Lower lobe of right lung (tissue), 2 donors: ENCODE measurements around the gene SH3RF1. TPM values are rescaled to one million over a fixed set of nuclear protein-coding genes. Genes with fewer than 3 reads are reported as not detected.
A peak's percentile ranks its signal among the peaks of the same experiment; 100 is the strongest.

ENCODE experiments used
- ATAC-seq, 2 donors: fragments of 200-7000 bp; cut with Tn5 transposase; one replicate each; pipeline ENCODE4 v1.9.1; 2020 to 2022; ENCODE audit warnings: mild to moderate bottlenecking in 2 of 2, moderate library complexity in 2 of 2
- DNase-seq: peaks from one replicate; pipeline ENCODE4 v3.0.0-alpha.2; 2020
- H3K27ac ChIP-seq: fragments of 200-600 bp; one replicate; pipeline ENCODE4 v1.8.0; 2022
- H3K27me3 ChIP-seq: fragments of 200-600 bp; one replicate; pipeline ENCODE4 v1.8.0; 2022; ENCODE audit warnings: low read depth
- H3K36me3 ChIP-seq: fragments of 200-600 bp; one replicate; pipeline ENCODE4 v1.8.0; 2022; ENCODE audit warnings: mild to moderate bottlenecking
- H3K4me1 ChIP-seq: fragments of 200-600 bp; one replicate; pipeline ENCODE4 v1.8.0; 2022
- H3K4me3 ChIP-seq: fragments of 200-600 bp; one replicate; pipeline ENCODE4 v1.8.0; 2022; ENCODE audit warnings: mild to moderate bottlenecking
- H3K9me3 ChIP-seq: fragments of 200-600 bp; one replicate; pipeline ENCODE4 v1.8.0; 2022
- CTCF ChIP-seq: fragments of 200-600 bp; IDR thresholded peaks from one replicate; pipeline ENCODE4 v1.8.0; 2022; ENCODE audit warnings: antibody characterized with exemption, mild to moderate bottlenecking
- intact Hi-C: fragments of 100-400 bp; cut with DNase I; formaldehyde crosslinking; loops from one replicate; pipeline ENCODE4 v1.11.0; 2022
- total RNA-seq: library from RNA; stranded (reverse); fragmentation: NEBNext Ultra II Directional; extraction: Animal tissue kit (Norgen Biotek cat#: 25700); gene quantifications from one replicate; pipeline ENCODE4 v1.2.1, GENCODE V29; 2021
- donor health status: DM: no; HTN: yes; CAD: no; lungs with severe emphysema.

The SH3RF1 gene
- total RNA-seq, 1 donor from 2014 or later = 34.2 TPM

GRCh38 chr4:169249214-169249973 is 21.4 kb downstream of the SH3RF1 start:
- DNase-seq = no peak
- no peak for TF ChIP-seq CTCF
- ATAC-seq = peak; percentile 72 to 80
- no peaks in the 10 kb centered on the region for H3K27me3 ChIP-seq
- no peaks in the 10 kb centered on the region for H3K9me3 ChIP-seq
- intact Hi-C loops = no loop called here
- no peaks in the 10 kb centered on the region for H3K36me3 ChIP-seq
- H3K4me3 ChIP-seq = no peak overlapping the region
- peaks cover 68% of the 10 kb centered on the region for H3K4me1 ChIP-seq
- H3K27ac ChIP-seq = peak overlapping the region; percentile 46

GRCh38 chr4:169248645-169249044 is 22.1 kb downstream of the SH3RF1 start:
- H3K9me3 ChIP-seq = no peaks in the 10 kb centered on the region
- H3K4me3 ChIP-seq = no peak overlapping the region
- H3K36me3 ChIP-seq = no peaks in the 10 kb centered on the region
- ATAC-seq = peak; percentile 76 to 86
- no peak for DNase-seq
- H3K27ac ChIP-seq = no peak overlapping the region
- intact Hi-C loops = no loop called here
- TF ChIP-seq CTCF = no peak
- H3K27me3 ChIP-seq = no peaks in the 10 kb centered on the region
- H3K4me1 ChIP-seq = peaks cover 68% of the 10 kb centered on the region

GRCh38 chr4:169246957-169247396 is 23.8 kb downstream of the SH3RF1 start:
- Histone ChIP-seq H3K4me1 (peaks cover 59% of the 10 kb centered on the region), H3K4me3 (no peak overlapping the region), H3K36me3 (no peaks in the 10 kb centered on the region), H3K27me3 (no peaks in the 10 kb centered on the region), H3K9me3 (no peaks in the 10 kb centered on the region), H3K27ac (no peak overlapping the region)
- ATAC-seq (no peak), DNase-seq (no peak)
- intact Hi-C loops = no loop called here
- TF ChIP-seq CTCF = no peak

GRCh38 chr4:169246279-169246678 is 24.5 kb downstream of the SH3RF1 start:
- Histone ChIP-seq H3K27me3 (no peaks in the 10 kb centered on the region), H3K36me3 (no peaks in the 10 kb centered on the region), H3K9me3 (no peaks in the 10 kb centered on the region), H3K27ac (no peak overlapping the region), H3K4me3 (no peak overlapping the region), H3K4me1 (peaks cover 57% of the 10 kb centered on the region)
- no peak for DNase-seq
- intact Hi-C loops = no loop called here
- TF ChIP-seq CTCF = no peak
- ATAC-seq = no peak

GRCh38 chr4:169245061-169245460 is 25.7 kb downstream of the SH3RF1 start:
- intact Hi-C loops = no loop called here
- H3K27me3 ChIP-seq = no peaks in the 10 kb centered on the region
- peaks cover 46% of the 10 kb centered on the region for H3K4me1 ChIP-seq
- no peak overlapping the region for H3K27ac ChIP-seq
- H3K9me3 ChIP-seq = no peaks in the 10 kb centered on the region
- no peaks in the 10 kb centered on the region for H3K36me3 ChIP-seq
- DNase-seq (no peak), ATAC-seq (no peak)
- no peak for TF ChIP-seq CTCF
- H3K4me3 ChIP-seq = no peak overlapping the region
